Superior temporal gyrus (tissue), 1 donor: ENCODE results near the gene SPC24.
"Not testable (repeated sequence)": the region's sequence is repeated elsewhere in the genome, so short reads cannot be mapped to it uniquely, and the experiment has no call there.

Source experiments
- DNase-seq: peaks from one replicate; pipeline ENCODE4 v3.0.0-alpha.2; 2016; ENCODE audit errors: extremely low spot score

Gene SPC24

GRCh38 chr19:11097367-11097766 is 58.2 kb downstream of the SPC24 start:
- not testable (repeated sequence) for DNase-seq

DNA sequence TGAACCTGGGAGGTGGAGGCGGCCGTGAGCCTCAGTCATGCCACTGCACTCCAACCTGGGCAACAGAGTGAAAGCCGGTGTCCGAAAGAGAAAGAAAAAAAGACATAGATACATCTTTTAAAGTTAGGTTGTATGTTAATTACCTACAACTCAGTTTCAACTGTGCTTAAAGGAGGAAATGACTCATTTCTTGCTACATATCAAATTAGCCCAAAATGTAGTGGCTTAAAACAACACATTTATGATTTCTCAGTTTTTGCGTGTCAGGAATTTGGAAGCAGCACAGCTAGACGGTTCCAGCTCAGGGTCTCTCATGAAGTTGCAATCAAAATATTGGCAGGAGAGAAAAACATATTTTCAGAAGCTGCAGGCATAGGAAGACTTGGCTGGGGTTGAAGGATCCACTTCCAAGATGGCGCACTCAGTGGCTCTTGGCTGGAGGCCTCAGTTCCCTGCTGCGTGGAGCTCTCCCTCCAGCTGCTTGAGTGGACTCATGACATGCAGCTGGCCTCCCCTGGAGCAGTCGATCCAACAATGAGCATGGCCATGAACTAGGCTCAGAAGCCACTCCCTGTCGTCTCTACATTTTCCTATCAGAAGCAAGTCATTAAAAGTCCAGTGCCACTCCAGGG is 59.3 kb downstream of the SPC24 start:
- DNase-seq = peak; percentile 37
